Measurements from ENCODE around the gene ELF1. TPM values are rescaled to one million over a fixed set of nuclear protein-coding genes. Genes with fewer than 3 reads are reported as not detected.
"Not testable (repeated sequence)": the region's sequence is repeated elsewhere in the genome, so short reads cannot be mapped to it uniquely, and the experiment has no call there.

ELF1 gene
- total and polyA plus RNA-seq, 2 donors from 2014 or later: 12.0 to 95.1 TPM

DNA sequence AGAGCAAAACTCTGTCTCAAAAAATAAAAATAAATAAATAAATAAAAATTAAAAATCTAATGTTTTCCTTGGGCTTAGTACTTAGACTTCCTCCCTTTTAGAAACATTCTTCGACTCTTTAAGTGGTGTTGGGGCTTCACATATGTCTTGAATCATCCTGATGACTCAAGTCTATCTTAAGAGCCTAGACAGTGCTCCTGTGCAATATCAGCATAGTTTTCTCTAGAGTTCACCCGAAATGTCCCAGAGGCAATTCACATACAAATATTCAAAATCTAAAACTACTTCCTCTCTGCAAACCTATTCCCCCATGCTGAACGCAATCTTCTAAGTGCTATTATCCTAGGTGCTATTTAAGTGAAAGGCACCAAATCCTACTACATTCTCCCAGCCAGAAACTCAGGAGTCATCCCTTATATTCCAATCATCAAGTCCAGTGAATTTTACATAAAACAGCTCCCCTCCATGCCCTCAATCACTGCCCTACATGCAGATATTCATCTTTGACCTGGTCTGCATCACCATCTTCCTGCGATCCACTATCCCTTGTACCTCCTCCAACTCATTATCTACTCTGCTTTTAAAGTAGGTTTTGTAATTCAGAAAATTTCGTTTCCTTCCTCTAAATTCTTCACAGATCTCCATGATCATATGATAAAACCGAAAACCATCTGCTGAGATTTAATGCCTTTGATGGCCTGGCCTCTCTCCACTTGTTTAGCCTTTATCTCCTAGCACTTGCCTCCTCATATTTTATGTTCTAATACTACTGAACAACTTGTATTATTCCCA is 102.7 kb downstream of the ELF1 start:
- FAIRE-seq (no peak), DNase-seq (no peak)
- H3K36me3 ChIP-seq (ENCODE audit: control insufficient read depth in 2 of 3, insufficient read depth in 3 of 3, low read length in 3 of 3): no peaks in the 10 kb centered on the region
- no peak overlapping the region for H3K27ac ChIP-seq (ENCODE audit: low read depth in 2 of 2, low read length in 2 of 2)
- intact Hi-C loops (cut with DNase I): no loop called here
- no peak overlapping the region for H3K9ac ChIP-seq (ENCODE audit: low read length in 3 of 3)
- H3K9me3 ChIP-seq (ENCODE audit: control insufficient read depth in 2 of 3, insufficient read depth in 1 of 3, low read length in 3 of 3): no peaks in the 10 kb centered on the region
- H3K4me1 ChIP-seq (ENCODE audit: control insufficient read depth in 2 of 3, insufficient read depth in 2 of 3, low read depth in 1 of 3, low read length in 3 of 3): peaks cover 0 to 2% (median 0%) of the 10 kb centered on the region in 3 donors
- no peaks in the 10 kb centered on the region for H3K27me3 ChIP-seq (ENCODE audit: control insufficient read depth, insufficient read depth, low read length)
- no peak overlapping the region for H3K4me3 ChIP-seq (ENCODE audit: low read length in 3 of 3)
- TF ChIP-seq, protein P1, sequence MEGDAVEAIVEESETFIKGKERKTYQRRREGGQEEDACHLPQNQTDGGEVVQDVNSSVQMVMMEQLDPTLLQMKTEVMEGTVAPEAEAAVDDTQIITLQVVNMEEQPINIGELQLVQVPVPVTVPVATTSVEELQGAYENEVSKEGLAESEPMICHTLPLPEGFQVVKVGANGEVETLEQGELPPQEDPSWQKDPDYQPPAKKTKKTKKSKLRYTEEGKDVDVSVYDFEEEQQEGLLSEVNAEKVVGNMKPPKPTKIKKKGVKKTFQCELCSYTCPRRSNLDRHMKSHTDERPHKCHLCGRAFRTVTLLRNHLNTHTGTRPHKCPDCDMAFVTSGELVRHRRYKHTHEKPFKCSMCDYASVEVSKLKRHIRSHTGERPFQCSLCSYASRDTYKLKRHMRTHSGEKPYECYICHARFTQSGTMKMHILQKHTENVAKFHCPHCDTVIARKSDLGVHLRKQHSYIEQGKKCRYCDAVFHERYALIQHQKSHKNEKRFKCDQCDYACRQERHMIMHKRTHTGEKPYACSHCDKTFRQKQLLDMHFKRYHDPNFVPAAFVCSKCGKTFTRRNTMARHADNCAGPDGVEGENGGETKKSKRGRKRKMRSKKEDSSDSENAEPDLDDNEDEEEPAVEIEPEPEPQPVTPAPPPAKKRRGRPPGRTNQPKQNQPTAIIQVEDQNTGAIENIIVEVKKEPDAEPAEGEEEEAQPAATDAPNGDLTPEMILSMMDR (IDR thresholded peaks at IDR 0.05; ENCODE audit: borderline replicate concordance, extremely low read depth, insufficient read depth): no peak

DNA sequence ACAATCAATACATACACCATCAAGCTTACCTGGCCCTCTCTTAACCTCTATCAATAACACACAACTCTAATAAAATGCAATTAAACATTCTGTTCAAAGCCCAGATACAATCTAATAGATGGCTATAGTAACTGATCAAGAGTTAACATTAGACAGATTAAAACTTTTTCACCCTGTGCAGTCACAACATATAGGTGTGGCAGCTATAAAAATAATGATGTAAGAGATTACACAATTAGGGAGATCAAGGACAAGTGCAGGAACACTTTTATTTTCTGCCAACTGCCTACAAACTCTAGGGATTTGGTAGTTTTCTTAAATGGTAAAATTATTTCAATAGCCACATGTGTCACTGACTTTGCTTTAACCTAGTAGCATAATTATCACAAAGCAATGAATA is 104.3 kb downstream of the ELF1 start:
- H3K9me3 ChIP-seq (ENCODE audit: control insufficient read depth in 2 of 3, insufficient read depth in 1 of 3, low read length in 3 of 3); H3K9ac ChIP-seq (ENCODE audit: low read length in 3 of 3); H3K4me1 ChIP-seq (ENCODE audit: control insufficient read depth in 2 of 3, insufficient read depth in 2 of 3, low read depth in 1 of 3, low read length in 3 of 3); H3K27me3 ChIP-seq (ENCODE audit: control insufficient read depth, insufficient read depth, low read length); H3K36me3 ChIP-seq (ENCODE audit: control insufficient read depth in 2 of 3, insufficient read depth in 3 of 3, low read length in 3 of 3); H3K4me3 ChIP-seq (ENCODE audit: low read length in 3 of 3); intact Hi-C loops (cut with DNase I); DNase-seq; H3K27ac ChIP-seq (ENCODE audit: low read depth in 2 of 2, low read length in 2 of 2); FAIRE-seq: not testable (repeated sequence)

DNA sequence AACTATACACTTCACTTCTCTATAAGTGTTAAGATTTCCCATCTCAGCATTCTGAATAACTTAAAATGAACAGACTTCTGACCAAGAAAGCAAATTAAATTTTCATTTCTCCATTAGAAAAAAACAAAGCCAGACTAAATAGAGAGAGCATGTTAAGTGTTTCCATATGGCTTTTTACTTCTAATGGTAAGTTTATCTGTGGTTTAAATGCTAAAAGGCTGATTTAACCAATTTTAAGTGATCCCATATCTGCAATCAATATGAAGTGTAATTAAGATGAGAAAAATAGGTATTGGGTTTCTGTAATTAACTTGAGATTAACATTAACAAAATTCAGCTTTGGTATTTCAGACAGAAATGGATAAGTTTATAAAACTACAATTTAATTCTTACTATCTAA is 107.8 kb downstream of the ELF1 start:
- TF ChIP-seq, protein P1 (IDR thresholded peaks at IDR 0.05; ENCODE audit: borderline replicate concordance, extremely low read depth, insufficient read depth): no peak
- H3K4me1 ChIP-seq (ENCODE audit: control insufficient read depth in 2 of 3, insufficient read depth in 2 of 3, low read depth in 1 of 3, low read length in 3 of 3): peaks cover 0 to 2% (median 0%) of the 10 kb centered on the region in 3 donors
- H3K27me3 ChIP-seq (ENCODE audit: control insufficient read depth, insufficient read depth, low read length): no peaks in the 10 kb centered on the region
- FAIRE-seq (no peak), DNase-seq (no peak)
- no peaks in the 10 kb centered on the region for H3K9me3 ChIP-seq (ENCODE audit: control insufficient read depth in 2 of 3, insufficient read depth in 1 of 3, low read length in 3 of 3)
- no peak overlapping the region for H3K4me3 ChIP-seq (ENCODE audit: low read length in 3 of 3)
- intact Hi-C loops (cut with DNase I): no loop called here
- no peaks in the 10 kb centered on the region for H3K36me3 ChIP-seq (ENCODE audit: control insufficient read depth in 2 of 3, insufficient read depth in 3 of 3, low read length in 3 of 3)
- no peak overlapping the region for H3K9ac ChIP-seq (ENCODE audit: low read length in 3 of 3)
- no peak overlapping the region for H3K27ac ChIP-seq (ENCODE audit: low read depth in 2 of 2, low read length in 2 of 2)

DNA sequence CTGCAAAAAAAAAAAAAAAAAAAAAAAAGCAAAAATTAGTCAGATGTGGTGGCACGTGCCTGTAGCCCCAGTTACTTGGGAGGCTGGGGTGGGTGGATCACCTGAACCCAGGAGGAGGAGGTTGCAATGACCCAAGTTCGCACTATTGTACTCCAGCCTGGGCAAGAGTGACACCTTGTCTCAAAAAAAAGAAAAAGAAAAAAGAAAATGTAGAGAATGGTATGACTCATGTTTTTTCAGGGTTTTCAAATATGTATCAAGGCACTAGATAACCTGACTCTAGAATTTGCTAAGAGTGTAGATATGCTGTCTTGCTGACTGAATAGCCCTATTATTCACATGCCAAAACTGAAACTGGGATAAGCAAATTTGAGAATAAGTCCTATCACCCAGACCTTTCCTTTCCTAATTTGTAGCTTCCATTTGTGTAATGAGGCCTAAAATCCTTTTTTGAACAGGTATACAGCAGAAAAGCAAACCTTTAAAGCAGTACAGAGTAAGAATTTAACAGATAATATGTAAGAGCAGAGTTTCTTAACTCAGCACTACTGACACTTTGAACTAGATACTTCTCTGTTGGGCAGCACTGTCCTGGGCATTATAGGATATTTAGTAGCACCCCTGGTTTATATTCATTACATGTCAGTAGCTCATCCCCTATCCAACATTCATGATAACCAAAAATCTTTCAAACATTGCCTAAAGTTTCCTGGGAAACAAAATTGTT is 108.6 kb downstream of the ELF1 start:
- no peak overlapping the region for H3K27ac ChIP-seq (ENCODE audit: low read depth in 2 of 2, low read length in 2 of 2)
- H3K4me3 ChIP-seq (ENCODE audit: low read length in 3 of 3): no peak overlapping the region
- no peaks in the 10 kb centered on the region for H3K36me3 ChIP-seq (ENCODE audit: control insufficient read depth in 2 of 3, insufficient read depth in 3 of 3, low read length in 3 of 3)
- intact Hi-C loops (cut with DNase I): no loop called here
- no peak overlapping the region for H3K9ac ChIP-seq (ENCODE audit: low read length in 3 of 3)
- H3K9me3 ChIP-seq (ENCODE audit: control insufficient read depth in 2 of 3, insufficient read depth in 1 of 3, low read length in 3 of 3): no peaks in the 10 kb centered on the region
- no peaks in the 10 kb centered on the region for H3K27me3 ChIP-seq (ENCODE audit: control insufficient read depth, insufficient read depth, low read length)
- peaks cover 0 to 2% (median 0%) of the 10 kb centered on the region in 3 donors for H3K4me1 ChIP-seq (ENCODE audit: control insufficient read depth in 2 of 3, insufficient read depth in 2 of 3, low read depth in 1 of 3, low read length in 3 of 3)
- TF ChIP-seq, protein P1 (IDR thresholded peaks at IDR 0.05; ENCODE audit: borderline replicate concordance, extremely low read depth, insufficient read depth): no peak
- DNase-seq (no peak), FAIRE-seq (no peak)

DNA sequence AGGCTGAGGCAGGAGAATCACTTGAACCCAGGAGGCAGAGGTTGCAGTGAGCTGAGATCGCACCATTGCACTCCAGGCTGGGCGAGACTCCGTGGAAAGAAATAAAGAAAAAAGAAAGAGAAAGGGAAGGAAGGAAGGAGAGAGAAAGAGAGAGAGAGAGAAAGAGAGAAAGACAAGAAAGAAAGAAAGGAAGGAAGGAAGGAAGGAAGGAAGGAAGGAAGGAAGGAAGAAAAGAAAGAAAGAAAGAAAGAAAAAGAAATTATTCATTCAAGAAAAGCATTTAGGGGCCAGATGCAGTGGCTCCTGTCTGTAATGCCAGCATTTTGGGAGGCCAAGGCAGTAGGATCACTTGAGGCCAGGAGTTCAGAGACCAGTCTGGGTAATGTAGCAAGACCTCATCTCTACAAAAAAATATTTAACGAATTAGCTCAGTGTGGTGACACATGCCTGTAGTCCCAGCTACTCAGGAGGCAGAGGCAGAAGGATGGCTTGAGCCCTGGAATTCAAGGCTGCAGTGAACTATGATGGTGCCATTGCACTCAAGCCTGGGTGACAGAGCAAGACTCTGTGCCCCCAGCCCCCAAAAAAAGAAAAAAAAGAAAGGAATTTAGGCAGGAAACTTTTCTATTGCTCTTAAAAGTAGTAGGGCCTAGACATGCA is 109.4 kb downstream of the ELF1 start:
- H3K27me3 ChIP-seq (ENCODE audit: control insufficient read depth, insufficient read depth, low read length); H3K27ac ChIP-seq (ENCODE audit: low read depth in 2 of 2, low read length in 2 of 2); intact Hi-C loops (cut with DNase I); H3K4me3 ChIP-seq (ENCODE audit: low read length in 3 of 3); H3K9ac ChIP-seq (ENCODE audit: low read length in 3 of 3); H3K4me1 ChIP-seq (ENCODE audit: control insufficient read depth in 2 of 3, insufficient read depth in 2 of 3, low read depth in 1 of 3, low read length in 3 of 3); H3K9me3 ChIP-seq (ENCODE audit: control insufficient read depth in 2 of 3, insufficient read depth in 1 of 3, low read length in 3 of 3); FAIRE-seq; DNase-seq; H3K36me3 ChIP-seq (ENCODE audit: control insufficient read depth in 2 of 3, insufficient read depth in 3 of 3, low read length in 3 of 3): not testable (repeated sequence)
